Natural killer cell (primary cell): Measurements from ENCODE around the gene PGBD4. TPM values are rescaled to one million over a fixed set of nuclear protein-coding genes. Genes with fewer than 3 reads are reported as not detected.
"Not testable (repeated sequence)": the region's sequence is repeated elsewhere in the genome, so short reads cannot be mapped to it uniquely, and the experiment has no call there.

ENCODE experiments used
- ATAC-seq, 3 donors: fragments of 150-1000 bp in 2 of 3; fragments of 200-7000 bp in 1 of 3; cut with Tn5 transposase; 1 replicate in 1 of 3; 2 replicates in 2 of 3; pipeline ENCODE4 v1.10.0; 2021; ENCODE audit warnings: mild to moderate bottlenecking in 2 of 3, moderate library complexity in 2 of 3
- DNase-seq, 2 donors: peaks; one replicate each; pipeline versions ENCODE4 v3.0.0 to v3.0.0-alpha.2; 2013 to 2021; ENCODE audit warnings: mixed read lengths in 1 of 2
- H3K27ac ChIP-seq: one replicate; pipeline ENCODE4 v1.5.1; 2013; ENCODE audit warnings: mild to moderate bottlenecking, low read length
- H3K27me3 ChIP-seq: one replicate; pipeline ENCODE4 v1.6.1; 2013; ENCODE audit warnings: low read length; ENCODE audit not compliant: control insufficient read depth, insufficient read depth
- H3K36me3 ChIP-seq: one replicate; pipeline ENCODE4 v1.6.1; 2013; ENCODE audit warnings: low read length; ENCODE audit not compliant: control insufficient read depth, insufficient read depth
- H3K4me1 ChIP-seq: one replicate; pipeline ENCODE4 v1.6.1; 2013; ENCODE audit warnings: low read length; ENCODE audit not compliant: control insufficient read depth, insufficient read depth
- H3K4me3 ChIP-seq: one replicate; pipeline ENCODE4 v1.5.1; 2013; ENCODE audit warnings: low read length
- H3K9me3 ChIP-seq: one replicate; pipeline ENCODE4 v1.6.1; 2013; ENCODE audit warnings: low read length; ENCODE audit not compliant: control insufficient read depth, insufficient read depth
- H3K27ac Mint-ChIP-seq, 2 donors: one replicate each; pipeline ENCODE4 v1.8.0; 2022; ENCODE audit warnings: mild to moderate bottlenecking in 2 of 2, mixed read lengths in 2 of 2, moderate library complexity in 1 of 2
- H3K27me3 Mint-ChIP-seq, 2 donors: one replicate each; pipeline ENCODE4 v1.8.0; 2022; ENCODE audit warnings: low read depth in 2 of 2, mixed read lengths in 2 of 2
- H3K36me3 Mint-ChIP-seq: one replicate; pipeline ENCODE4 v1.8.0; 2022; ENCODE audit warnings: mixed read lengths
- H3K4me1 Mint-ChIP-seq, 2 donors: one replicate each; pipeline ENCODE4 v1.8.0; 2022; ENCODE audit warnings: mixed read lengths in 2 of 2
- H3K4me3 Mint-ChIP-seq: one replicate; pipeline ENCODE4 v1.8.0; 2022; ENCODE audit warnings: mild to moderate bottlenecking, moderate library complexity, mixed read lengths
- H3K9me3 Mint-ChIP-seq, 2 donors: one replicate each; pipeline ENCODE4 v1.8.0; 2022; ENCODE audit warnings: mixed read lengths in 2 of 2
- CTCF ChIP-seq: fragments of 200-600 bp; IDR thresholded peaks from one replicate; pipeline ENCODE4 v1.8.0; 2022; ENCODE audit warnings: antibody characterized with exemption
- WGBS: methylation state at CpG from one replicate; pipeline ENCODE4 v1.1.7; 2013; ENCODE audit warnings: missing lambda C conversion rate; ENCODE audit not compliant: insufficient coverage; 5-methylcytosine and 5-hydroxymethylcytosine counted together
- intact Hi-C: fragments of 100-400 bp; cut with micrococcal nuclease; formaldehyde crosslinking; loops from one replicate; pipeline ENCODE4 v1.14.2; 2022
- total RNA-seq, 4 donors: library from RNA; stranded (reverse); fragments of 120-200 nt in 1 of 4; gene quantifications; one replicate each; pipeline versions ENCODE4 v1.2.3 to v1.2.4, GENCODE V29; 2013 to 2022

PGBD4 gene
- total RNA-seq, 3 donors from 2014 or later (not counting 1 experiment from before 2014, with no cell fraction given) = 3.2 to 4.2 (median 4.0) TPM

DNA sequence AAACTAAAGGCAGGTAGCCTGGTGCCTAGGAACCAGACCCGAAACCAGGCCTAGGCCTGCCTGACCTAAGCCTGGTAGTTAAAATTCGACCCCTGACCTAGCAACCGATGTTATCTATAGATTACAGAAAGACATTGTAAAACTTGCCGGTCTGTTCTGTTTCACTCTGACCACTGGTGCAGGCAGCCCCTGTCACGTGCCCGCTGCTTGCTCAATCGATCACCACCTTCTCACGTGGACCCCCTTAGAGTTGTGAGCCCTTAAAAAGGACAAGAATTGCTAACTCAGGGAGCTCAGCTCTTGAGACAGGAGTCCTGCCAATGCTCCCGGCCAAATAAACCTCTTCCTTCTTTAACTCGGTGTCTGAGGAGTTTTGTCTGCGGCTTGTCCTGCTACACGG is 19.9 kb downstream of the PGBD4 start:
- H3K9me3 ChIP-seq, H3K36me3 ChIP-seq, H3K4me1 Mint-ChIP-seq, intact Hi-C loops, H3K9me3 Mint-ChIP-seq, H3K4me3 ChIP-seq, H3K4me1 ChIP-seq, H3K36me3 Mint-ChIP-seq, H3K27me3 ChIP-seq, H3K27ac ChIP-seq, H3K4me3 Mint-ChIP-seq, H3K27ac Mint-ChIP-seq, DNase-seq, ATAC-seq: not testable (repeated sequence)
- H3K27me3 Mint-ChIP-seq = peaks cover 6 to 24% of the 10 kb centered on the region in 2 donors
- 81% methylated on average over 12 of the region's 12 CpGs for WGBS

DNA sequence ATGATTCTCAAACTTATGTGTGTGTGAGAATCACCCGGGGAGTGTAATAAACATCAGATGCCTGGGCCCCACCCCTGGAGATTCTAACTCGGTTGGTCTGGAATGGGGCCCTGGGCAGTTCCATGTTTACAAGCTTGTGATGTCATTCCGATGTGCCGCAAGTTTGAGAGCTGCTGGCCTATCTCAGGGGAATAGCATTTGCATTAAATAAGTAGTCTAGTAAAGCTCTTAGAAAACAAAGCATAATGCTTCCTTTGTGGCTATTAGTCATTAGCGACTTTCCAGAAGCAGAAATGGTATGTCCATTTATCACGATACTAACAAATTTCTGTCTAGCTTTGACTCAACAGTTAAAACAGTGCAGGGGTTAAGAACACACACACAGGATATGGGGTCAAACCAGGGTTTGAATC is 20.9 kb downstream of the PGBD4 start:
- DNase-seq = no peak
- Mint-ChIP-seq H3K9me3 (peaks cover 0 to 2% of the 10 kb centered on the region in 2 donors), H3K4me1 (peaks cover 0 to 6% of the 10 kb centered on the region in 2 donors), H3K27ac (no peak overlapping the region), H3K4me3 (no peak overlapping the region), H3K36me3 (no peaks in the 10 kb centered on the region), H3K27me3 (peaks cover 3 to 16% of the 10 kb centered on the region in 2 donors)
- Histone ChIP-seq H3K9me3 (no peaks in the 10 kb centered on the region), H3K27me3 (no peaks in the 10 kb centered on the region), H3K4me1 (no peaks in the 10 kb centered on the region), H3K4me3 (no peak overlapping the region), H3K36me3 (no peaks in the 10 kb centered on the region), H3K27ac (no peak overlapping the region)
- TF ChIP-seq CTCF = no peak
- intact Hi-C loops = no loop called here
- no peak for ATAC-seq
- 86% methylated on average over 6 of the region's 6 CpGs for WGBS

DNA sequence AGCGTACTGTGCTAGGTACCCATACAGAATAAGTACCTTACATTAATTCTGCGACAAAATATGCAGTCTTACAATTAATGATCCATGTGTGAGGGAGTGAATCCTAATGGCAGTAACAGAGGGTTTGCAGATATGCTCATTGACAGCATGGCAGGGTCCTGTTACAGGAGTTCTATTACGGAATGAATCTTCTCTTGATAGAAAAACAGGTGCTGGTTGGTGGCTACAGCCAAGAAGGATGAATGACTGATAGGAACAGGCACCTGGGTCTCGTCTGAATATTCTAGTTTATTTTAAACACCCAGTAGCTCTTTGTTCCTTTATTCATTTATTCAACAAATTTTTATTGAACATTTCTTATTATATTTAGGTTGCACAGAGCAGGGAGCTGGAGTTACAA is 22.8 kb downstream of the PGBD4 start:
- Histone ChIP-seq H3K9me3 (no peaks in the 10 kb centered on the region), H3K4me3 (no peak overlapping the region), H3K4me1 (no peaks in the 10 kb centered on the region), H3K27me3 (no peaks in the 10 kb centered on the region), H3K36me3 (no peaks in the 10 kb centered on the region), H3K27ac (no peak overlapping the region)
- intact Hi-C loops = no loop called here
- Mint-ChIP-seq H3K27ac (no peak overlapping the region), H3K36me3 (no peaks in the 10 kb centered on the region), H3K27me3 (peaks cover 3 to 11% of the 10 kb centered on the region in 2 donors), H3K9me3 (peaks cover 0 to 2% of the 10 kb centered on the region in 2 donors), H3K4me3 (no peak overlapping the region), H3K4me1 (peaks cover 0 to 7% of the 10 kb centered on the region in 2 donors)
- no peak for TF ChIP-seq CTCF
- no peak for DNase-seq
- ATAC-seq = no peak
- 97% methylated on average over 2 of the region's 4 CpGs for WGBS

DNA sequence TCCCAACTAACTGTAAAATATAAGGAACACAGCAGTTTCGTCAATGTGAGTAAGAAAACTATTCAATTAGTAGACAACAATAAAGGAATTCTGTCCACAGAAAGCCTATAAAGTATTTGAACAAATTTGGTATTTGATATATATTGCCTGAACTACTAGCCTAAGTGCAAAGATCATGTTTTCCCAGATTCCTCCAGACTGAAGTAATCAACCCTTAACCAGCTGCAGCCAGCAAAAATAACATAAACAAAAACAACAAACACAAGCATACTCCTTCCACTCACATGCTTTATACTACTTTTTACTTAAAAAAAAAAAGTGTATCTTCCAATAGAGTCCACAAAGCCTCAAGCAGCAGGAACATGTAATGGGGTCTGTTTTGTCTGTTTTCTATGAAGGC is 24.1 kb downstream of the PGBD4 start:
- Mint-ChIP-seq H3K9me3 (peaks cover 0 to 2% of the 10 kb centered on the region in 2 donors), H3K4me1 (peaks cover 0 to 7% of the 10 kb centered on the region in 2 donors), H3K27me3 (peaks cover 0 to 5% of the 10 kb centered on the region in 2 donors), H3K4me3 (no peak overlapping the region), H3K36me3 (no peaks in the 10 kb centered on the region), H3K27ac (no peak overlapping the region)
- Histone ChIP-seq H3K36me3 (no peaks in the 10 kb centered on the region), H3K4me3 (no peak overlapping the region), H3K27ac (no peak overlapping the region), H3K4me1 (no peaks in the 10 kb centered on the region), H3K9me3 (no peaks in the 10 kb centered on the region), H3K27me3 (no peaks in the 10 kb centered on the region)
- WGBS = no CpG with 5 or more reads among the region's 1 CpG
- ATAC-seq (no peak), DNase-seq (no peak)
- intact Hi-C loops = no loop called here
- no peak for TF ChIP-seq CTCF
